GM18508 (cell line): ENCODE data around the gene MS4A6A.
"Not testable (repeated sequence)": the region's sequence is repeated elsewhere in the genome, so short reads cannot be mapped to it uniquely, and the experiment has no call there.

Source experiments
- ATAC-seq: cut with Tn5 transposase; IDR thresholded peaks from one replicate; pipeline ENCODE4 v1.9.1; 2021; ENCODE audit warnings: moderate number of reproducible peaks; ENCODE audit not compliant: insufficient read depth, unreplicated experiment

The MS4A6A gene

GRCh38 chr11:60131912-60132311 lies 51.0 kb downstream of the MS4A6A start:
- ATAC-seq: no peak

DNA sequence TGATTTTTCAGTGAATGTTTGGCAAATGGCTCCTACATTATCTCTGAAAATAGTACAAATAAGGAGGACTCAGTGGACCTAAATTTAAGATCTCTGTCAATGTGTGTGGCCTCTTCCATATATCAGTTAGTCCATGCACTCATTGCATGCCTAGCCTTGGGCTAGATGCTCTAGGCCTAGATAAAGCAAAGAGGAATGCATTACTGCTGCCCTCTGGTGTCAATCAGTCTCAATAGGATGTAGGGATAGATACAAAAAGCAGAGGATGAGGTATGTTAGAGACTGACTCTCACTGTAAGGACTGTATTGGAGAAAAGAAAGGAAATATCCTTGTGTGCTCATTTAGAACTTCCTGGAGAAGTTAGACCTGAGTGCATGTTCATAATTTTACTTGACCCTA lies 52.4 kb downstream of the MS4A6A start:
- no peak for ATAC-seq

- no peak for ATAC-seq
Measured at GRCh38 chr11:60129853-60130252, 53.0 kb downstream of the MS4A6A start.

- not testable (repeated sequence) for ATAC-seq
Measured at GRCh38 chr11:60128866-60129265, 54.0 kb downstream of the MS4A6A start.

GRCh38 chr11:60128376-60128775 lies 54.5 kb downstream of the MS4A6A start:
- ATAC-seq: no peak

GRCh38 chr11:60127311-60127811 lies 55.5 kb downstream of the MS4A6A start:
- ATAC-seq: no peak

GRCh38 chr11:60125956-60126585 lies 56.8 kb downstream of the MS4A6A start:
- ATAC-seq: no peak

DNA sequence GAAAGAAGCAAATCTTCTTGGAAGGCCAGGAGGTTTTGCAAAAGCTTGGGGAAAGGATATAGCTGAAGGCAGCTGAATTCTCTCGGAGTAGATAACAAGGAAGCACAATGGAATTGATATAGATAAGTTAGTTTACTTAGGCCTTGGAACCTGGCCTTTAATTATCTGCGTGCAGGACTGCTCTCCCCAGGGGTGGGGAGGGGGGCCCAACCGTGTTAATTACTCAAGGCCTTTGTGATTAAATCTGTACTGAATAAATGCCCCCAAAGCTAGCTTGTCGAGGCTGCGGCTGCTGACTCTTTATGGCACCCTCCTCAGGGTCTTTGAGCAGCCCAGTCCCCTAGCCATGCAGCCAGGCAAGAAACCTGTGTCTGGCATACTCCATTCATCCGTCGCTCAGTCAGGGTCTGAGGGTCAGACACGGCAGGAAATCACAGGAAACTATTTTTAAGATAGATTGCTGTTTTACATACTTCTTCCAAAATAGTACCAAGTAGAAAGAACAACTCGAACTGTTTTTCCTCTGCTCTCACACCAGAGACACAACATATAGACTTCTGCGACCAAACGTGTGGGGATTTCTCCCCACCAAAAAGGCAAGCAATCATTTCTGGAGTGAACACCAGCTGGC lies 58.0 kb downstream of the MS4A6A start:
- no peak for ATAC-seq
